Measurements from ENCODE around the gene SOD3. TPM values are rescaled to one million over a fixed set of nuclear protein-coding genes. Genes with fewer than 3 reads are reported as not detected.
A peak's percentile ranks its signal among the peaks of the same experiment; 100 is the strongest.

Gene SOD3
- total RNA-seq, 6 experiments from 2014 or later = 13.9 to 18.5 (median 16.9) TPM

- Mint-ChIP-seq H3K4me1 (ENCODE audit: low read depth) (peaks cover 63% of the 10 kb centered on the region), H3K27ac (peak overlapping the region; percentile 17; the same call in 1 of the 2 replicates), H3K9me3 (peaks cover 2% of the 10 kb centered on the region; the same call in 1 of the 2 replicates), H3K27me3 (ENCODE audit: insufficient read depth) (no peaks in the 10 kb centered on the region; the same call in 1 of the 2 replicates), H3K36me3 (ENCODE audit: low read depth) (no peaks in the 10 kb centered on the region), H3K4me3 (peak overlapping the region; percentile 3; the same call in 1 of the 2 replicates)
- peak; percentile 22 for DNase-seq
- no peak for TF ChIP-seq CTCF (IDR thresholded peaks at IDR 0.05)
Measured at GRCh38 chr4:24781999-24782745, 13.2 kb upstream of the SOD3 start.

GRCh38 chr4:24783506-24783905, 11.9 kb upstream of the SOD3 start:
- H3K4me1 Mint-ChIP-seq (ENCODE audit: low read depth) = peaks cover 50% of the 10 kb centered on the region
- no peak for TF ChIP-seq CTCF (IDR thresholded peaks at IDR 0.05)

GRCh38 chr4:24791043-24791442, 4.3 kb upstream of the SOD3 start:
- peaks cover 4% of the 10 kb centered on the region; the same call in 1 of the 2 replicates for H3K9me3 Mint-ChIP-seq
- TF ChIP-seq CTCF (IDR thresholded peaks at IDR 0.05) = no peak
- no peak overlapping the region for H3K27ac Mint-ChIP-seq
- H3K36me3 Mint-ChIP-seq (ENCODE audit: low read depth) = no peaks in the 10 kb centered on the region
- H3K27me3 Mint-ChIP-seq (ENCODE audit: insufficient read depth) = peaks cover 2% of the 10 kb centered on the region
- DNase-seq = no peak
- H3K4me3 Mint-ChIP-seq = no peak overlapping the region
- peaks cover 28% of the 10 kb centered on the region for H3K4me1 Mint-ChIP-seq (ENCODE audit: low read depth)

More at GRCh38 chr4:24783506-24783905, 11.9 kb upstream of the SOD3 start:
- H3K9me3 Mint-ChIP-seq = peaks cover 4% of the 10 kb centered on the region; the same call in 1 of the 2 replicates
- DNase-seq = no peak
- H3K27ac Mint-ChIP-seq = no peak overlapping the region
- no peaks in the 10 kb centered on the region for H3K36me3 Mint-ChIP-seq (ENCODE audit: low read depth)
- H3K27me3 Mint-ChIP-seq (ENCODE audit: insufficient read depth) = no peaks in the 10 kb centered on the region; the same call in 1 of the 2 replicates
- H3K4me3 Mint-ChIP-seq = no peak overlapping the region

GRCh38 chr4:24792552-24792951, 2.8 kb upstream of the SOD3 start:
- Mint-ChIP-seq H3K4me1 (ENCODE audit: low read depth) (peaks cover 28% of the 10 kb centered on the region), H3K36me3 (ENCODE audit: low read depth) (no peaks in the 10 kb centered on the region), H3K27ac (no peak overlapping the region), H3K9me3 (no peaks in the 10 kb centered on the region; the same call in 1 of the 2 replicates), H3K27me3 (ENCODE audit: insufficient read depth) (peaks cover 3% of the 10 kb centered on the region), H3K4me3 (no peak overlapping the region)
- TF ChIP-seq CTCF (IDR thresholded peaks at IDR 0.05) = no peak
- no peak for DNase-seq

DNA sequence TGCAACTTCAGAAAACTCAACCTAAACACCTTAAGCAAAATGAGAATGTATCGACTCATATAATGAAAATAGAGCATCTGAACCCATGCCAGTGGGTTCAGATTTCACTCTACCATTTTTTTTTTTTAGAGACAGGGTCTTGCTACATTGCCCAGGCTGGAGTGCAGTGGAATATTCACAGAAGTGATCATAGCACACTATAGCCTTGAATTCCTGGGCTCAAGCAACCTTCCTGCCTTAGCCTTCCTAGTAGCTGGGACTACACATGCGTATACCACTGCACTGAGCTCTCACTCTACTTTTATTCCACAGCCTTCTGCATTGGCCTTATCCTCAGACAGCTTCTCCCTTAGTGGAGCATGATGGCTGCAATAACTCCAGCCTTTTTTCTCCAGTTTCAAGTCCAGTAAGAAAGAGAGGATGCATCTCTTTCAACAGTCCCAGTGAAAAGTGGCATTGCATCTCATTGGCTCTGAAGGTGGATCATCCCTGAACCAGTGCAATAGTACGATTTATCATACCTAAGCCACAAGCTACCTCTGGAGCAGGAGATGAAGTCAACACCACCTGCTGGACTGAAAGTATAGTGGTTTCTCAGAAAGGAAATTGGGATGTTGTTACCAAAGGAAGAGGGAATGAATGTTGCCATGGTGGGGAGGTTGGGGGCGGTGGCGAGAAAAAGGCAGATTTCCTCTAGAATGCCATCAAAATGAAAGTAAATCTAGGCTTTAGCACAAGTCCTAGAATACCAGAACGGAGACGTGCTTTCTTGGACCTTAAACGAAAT, 2.0 kb upstream of the SOD3 start:
- Mint-ChIP-seq H3K27me3 (ENCODE audit: insufficient read depth) (peaks cover 3% of the 10 kb centered on the region), H3K9me3 (no peaks in the 10 kb centered on the region; the same call in 1 of the 2 replicates), H3K4me3 (no peak overlapping the region), H3K27ac (peak overlapping the region; percentile 51; the same call in 1 of the 2 replicates), H3K36me3 (ENCODE audit: low read depth) (no peaks in the 10 kb centered on the region), H3K4me1 (ENCODE audit: low read depth) (peaks cover 28% of the 10 kb centered on the region)
- peak; percentile 70 for TF ChIP-seq CTCF (IDR thresholded peaks at IDR 0.05)
- DNase-seq = peak; percentile 10

All from HFFc6 (cell line).